Fibroblast of lung (primary cell): Measurements from ENCODE around the gene WNT8A. TPM values are rescaled to one million over a fixed set of nuclear protein-coding genes. Genes with fewer than 3 reads are reported as not detected.
"Not testable (repeated sequence)": the region's sequence is repeated elsewhere in the genome, so short reads cannot be mapped to it uniquely, and the experiment has no call there.

Source experiments
- DNase-seq, 2 donors: peaks; one replicate each; pipeline versions ENCODE4 v3.0.0 to v3.0.0-alpha.2; 2010; ENCODE audit warnings: low read depth in 2 of 2
- H2AFZ ChIP-seq: 2 replicates; pipeline ENCODE4 v1.5.1; 2012; ENCODE audit warnings: low read length, control low read depth, inconsistent platforms
- H3K27ac ChIP-seq: 2 replicates; pipeline ENCODE4 v1.5.1; 2011; ENCODE audit warnings: low read length, control low read depth; ENCODE audit not compliant: insufficient read depth
- H3K27me3 ChIP-seq: 2 replicates; pipeline ENCODE4 v1.5.1; 2011; ENCODE audit warnings: mild to moderate bottlenecking, low read length; ENCODE audit not compliant: control insufficient read depth, insufficient read depth
- H3K36me3 ChIP-seq: 2 replicates; pipeline ENCODE4 v1.5.1; 2011; ENCODE audit warnings: low read length; ENCODE audit not compliant: control insufficient read depth, insufficient read depth
- H3K4me1 ChIP-seq: 2 replicates; pipeline ENCODE4 v1.5.1; 2011; ENCODE audit warnings: low read length; ENCODE audit not compliant: control insufficient read depth, insufficient read depth; ENCODE audit errors: extremely low read depth
- H3K4me2 ChIP-seq: 2 replicates; pipeline ENCODE4 v1.5.1; 2011; ENCODE audit warnings: low read length, control low read depth; ENCODE audit not compliant: insufficient read depth; ENCODE audit errors: extremely low read depth
- H3K4me3 ChIP-seq, 4 experiments: fragments of 200-600 bp in 1 of 4; sonication (generic) in 1 of 4; replicated peaks in 1 of 4; 2 replicates each; pipeline ENCODE4 v1.5.1; 2011 to 2016; ENCODE audit warnings: low read length in 4 of 4, low read depth in 3 of 4, mild to moderate bottlenecking in 3 of 4, control low read depth in 2 of 4, inconsistent platforms in 1 of 4, mixed read lengths in 1 of 4; ENCODE audit not compliant: insufficient read depth in 1 of 4; ENCODE audit errors: control extremely low read depth in 1 of 4
- H3K79me2 ChIP-seq: 2 replicates; pipeline ENCODE4 v1.5.1; 2012; ENCODE audit warnings: mild to moderate bottlenecking, low read length, inconsistent platforms; ENCODE audit not compliant: control insufficient read depth, insufficient read depth
- H3K9ac ChIP-seq: 2 replicates; pipeline ENCODE4 v1.5.1; 2011; ENCODE audit warnings: mild to moderate bottlenecking, low read length, control low read depth; ENCODE audit not compliant: insufficient read depth
- H3K9me3 ChIP-seq: 2 replicates; pipeline ENCODE4 v1.5.1; 2012; ENCODE audit warnings: low read depth, low read length; ENCODE audit not compliant: control insufficient read depth, insufficient read depth
- H4K20me1 ChIP-seq: 2 replicates; pipeline ENCODE4 v1.5.1; 2011; ENCODE audit warnings: low read length; ENCODE audit not compliant: control insufficient read depth, insufficient read depth; ENCODE audit errors: extremely low read depth
- CTCF ChIP-seq, 2 donors: IDR thresholded peaks in 1 of 2; conservative IDR thresholded peaks in 1 of 2; 1 replicate in 1 of 2; 2 replicates in 1 of 2; pipeline ENCODE4 v1.5.1; 2011 to 2012; ENCODE audit warnings: low read length in 2 of 2, control low read depth in 1 of 2, inconsistent platforms in 1 of 2, low read depth in 1 of 2, mild to moderate bottlenecking in 1 of 2
- EZH2 ChIP-seq: IDR thresholded peaks from 2 replicates; pipeline ENCODE4 v1.5.1; 2012; ENCODE audit warnings: low read length, control low read depth, mild to moderate bottlenecking; ENCODE audit errors: missing control alignments
- polyA plus RNA-seq, 2 donors: library from polyadenylated mRNA; depleted of rRNA in 1 of 2; stranded (reverse) in 1 of 2; unstranded in 1 of 2; fragments of >200 nt; gene quantifications; 2 replicates each; pipeline ENCODE4 v1.2.1, GENCODE V29; 2011 to 2012; ENCODE audit warnings: missing spikeins in 1 of 2
- total RNA-seq: library from RNA; depleted of rRNA; stranded (reverse); fragments of >200 nt; gene quantifications from 2 replicates; pipeline ENCODE4 v1.2.1, GENCODE V29; 2014

The WNT8A gene
- total and polyA plus RNA-seq, 2 donors (not counting 1 experiment from before 2014, with no cell fraction given) = not detected

DNA sequence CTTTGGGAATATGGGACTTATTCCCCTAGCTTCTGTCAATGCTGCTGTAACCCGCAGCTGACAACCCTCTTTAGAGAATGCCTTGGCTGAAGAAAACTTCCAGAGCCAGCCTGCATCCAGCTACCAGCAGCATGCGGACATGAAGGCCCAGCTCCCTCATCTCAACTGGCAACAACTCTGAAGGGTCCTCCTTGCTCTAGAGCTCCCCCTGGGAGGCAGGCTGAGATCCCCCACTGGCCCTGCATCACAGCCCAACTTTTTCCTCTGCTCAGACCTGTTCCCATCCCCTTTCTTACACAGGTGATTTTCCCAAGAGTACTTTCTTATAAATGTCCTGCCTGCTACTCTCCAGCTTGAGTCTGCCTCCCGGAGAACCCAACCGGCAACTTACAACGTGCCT lies 18.7 kb upstream of the WNT8A start:
- no peaks in the 10 kb centered on the region for H3K4me1 ChIP-seq
- no peak overlapping the region for H3K4me3 ChIP-seq
- no peak overlapping the region for H3K27ac ChIP-seq
- no peak overlapping the region for H2AFZ ChIP-seq
- no peaks in the 10 kb centered on the region for H3K79me2 ChIP-seq
- H3K9ac ChIP-seq = no peak overlapping the region
- H4K20me1 ChIP-seq = no peaks in the 10 kb centered on the region
- TF ChIP-seq EZH2 (no peak), CTCF (conservative IDR thresholded peaks at IDR 0.05 in 1 of 2, IDR thresholded peaks at IDR 0.05 in 1 of 2; ENCODE audit: low read depth in 1 of 2, low read length in 2 of 2) (peak; percentile 24 to 29)
- H3K27me3 ChIP-seq = no peaks in the 10 kb centered on the region
- H3K36me3 ChIP-seq = no peaks in the 10 kb centered on the region
- no peaks in the 10 kb centered on the region for H3K9me3 ChIP-seq
- DNase-seq = no peak
- H3K4me2 ChIP-seq = no peak overlapping the region

DNA sequence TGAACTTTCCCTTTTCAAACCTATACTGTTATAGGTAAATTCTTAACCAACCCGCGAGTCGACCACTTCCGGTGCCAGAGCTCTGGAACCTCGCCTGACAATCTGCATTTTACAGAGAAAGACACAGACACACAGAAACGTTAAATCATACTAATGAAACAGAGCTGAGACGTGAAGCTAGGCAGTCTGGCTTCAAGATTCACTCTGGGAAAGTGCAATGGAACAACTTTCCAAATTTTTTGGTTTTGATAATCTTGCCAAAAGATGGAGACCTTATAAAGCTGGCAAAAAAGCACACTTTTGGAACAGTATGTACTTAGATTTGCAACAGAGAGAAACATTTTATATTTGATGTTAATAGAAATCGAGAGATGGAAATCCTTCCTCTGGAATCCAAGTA lies 15.9 kb upstream of the WNT8A start:
- Histone ChIP-seq H3K9me3 (no peaks in the 10 kb centered on the region), H3K4me3 (no peak overlapping the region), H3K27ac (no peak overlapping the region), H4K20me1 (no peaks in the 10 kb centered on the region), H3K4me2 (no peak overlapping the region), H3K36me3 (no peaks in the 10 kb centered on the region), H2AFZ (no peak overlapping the region), H3K9ac (no peak overlapping the region), H3K79me2 (no peaks in the 10 kb centered on the region), H3K27me3 (no peaks in the 10 kb centered on the region), H3K4me1 (no peaks in the 10 kb centered on the region)
- no peak for DNase-seq
- TF ChIP-seq EZH2 = no peak
- no peak for TF ChIP-seq CTCF (conservative IDR thresholded peaks at IDR 0.05 in 1 of 2, IDR thresholded peaks at IDR 0.05 in 1 of 2; ENCODE audit: low read depth in 1 of 2, low read length in 2 of 2)

- H3K27ac ChIP-seq = no peak overlapping the region
- peak overlapping the region; percentile 13 for H3K4me2 ChIP-seq
- H2AFZ ChIP-seq = no peak overlapping the region
- no peaks in the 10 kb centered on the region for H3K79me2 ChIP-seq
- no peaks in the 10 kb centered on the region for H3K36me3 ChIP-seq
- no peaks in the 10 kb centered on the region for H3K4me1 ChIP-seq
- no peaks in the 10 kb centered on the region for H3K27me3 ChIP-seq
- TF ChIP-seq EZH2 (no peak), CTCF (conservative IDR thresholded peaks at IDR 0.05 in 1 of 2, IDR thresholded peaks at IDR 0.05 in 1 of 2; ENCODE audit: low read depth in 1 of 2, low read length in 2 of 2) (peak; percentile 83 to 88)
- no peak overlapping the region for H3K9ac ChIP-seq
- no peaks in the 10 kb centered on the region for H4K20me1 ChIP-seq
- no peak overlapping the region for H3K4me3 ChIP-seq
- no peaks in the 10 kb centered on the region for H3K9me3 ChIP-seq
- DNase-seq = peak; percentile 66 to 80
These were observed 14.9 kb upstream of the WNT8A start for GRCh38 chr5:138068742-138069600.

GRCh38 chr5:138070026-138070425 lies 13.8 kb upstream of the WNT8A start:
- H3K4me2 ChIP-seq, H3K27ac ChIP-seq, H3K9me3 ChIP-seq, H2AFZ ChIP-seq, H3K27me3 ChIP-seq, H3K4me1 ChIP-seq, H3K4me3 ChIP-seq, H3K36me3 ChIP-seq, H4K20me1 ChIP-seq, H3K79me2 ChIP-seq, H3K9ac ChIP-seq, DNase-seq: not testable (repeated sequence)
